ENCODE results near the gene MTURN.

Gene MTURN

DNA sequence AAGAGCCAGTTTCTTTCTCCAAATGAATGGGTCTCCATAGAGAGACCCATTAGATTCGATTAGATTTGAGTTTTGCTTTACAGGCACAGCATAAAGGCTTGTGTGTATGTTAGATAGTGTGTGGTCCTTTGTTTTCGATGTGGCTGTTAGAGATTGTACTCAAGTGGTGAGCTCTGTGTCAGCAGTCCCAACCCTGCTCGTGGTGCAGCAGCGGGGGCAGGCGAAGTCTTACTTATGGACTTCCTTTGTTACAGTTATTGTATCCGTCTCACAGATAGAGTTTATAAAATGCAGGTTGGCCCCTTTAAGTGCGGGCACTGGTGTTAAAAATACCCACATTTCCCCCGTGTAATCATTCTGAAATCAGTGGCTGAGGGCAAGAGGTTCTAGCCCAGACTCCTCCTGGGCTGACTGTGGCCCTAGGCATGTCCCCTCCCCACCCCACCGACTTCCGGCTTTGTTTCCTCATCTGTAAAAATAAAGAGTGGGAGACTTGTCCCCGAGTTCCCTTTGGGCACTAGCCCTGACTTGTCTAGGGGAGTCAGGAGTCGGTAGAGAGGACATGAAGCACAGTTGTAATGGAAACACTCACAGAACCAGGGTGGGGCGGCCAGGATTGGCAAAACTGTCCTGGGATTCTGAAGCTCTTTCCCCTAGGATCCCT, 28.6 kb downstream of the MTURN start:
- peaks cover 40% of the 10 kb centered on the region for H3K4me1 ChIP-seq (ENCODE audit: insufficient read depth, low read length)
- H3K27ac ChIP-seq (ENCODE audit: low read depth, low read length): no peak overlapping the region
- no peaks in the 10 kb centered on the region for H3K9me3 ChIP-seq (ENCODE audit: insufficient read depth, low read depth, low read length)
- H3K27me3 ChIP-seq (ENCODE audit: insufficient read depth, low read length): peaks cover 17% of the 10 kb centered on the region
- WGBS: 78% methylated on average over 13 of the region's 13 CpGs
- no peaks in the 10 kb centered on the region for H3K36me3 ChIP-seq (ENCODE audit: insufficient read depth, low read length)
- no peak overlapping the region for H3K4me3 ChIP-seq (ENCODE audit: low read length)
- no peak overlapping the region for H3K9ac ChIP-seq (ENCODE audit: low read depth, low read length)

DNA sequence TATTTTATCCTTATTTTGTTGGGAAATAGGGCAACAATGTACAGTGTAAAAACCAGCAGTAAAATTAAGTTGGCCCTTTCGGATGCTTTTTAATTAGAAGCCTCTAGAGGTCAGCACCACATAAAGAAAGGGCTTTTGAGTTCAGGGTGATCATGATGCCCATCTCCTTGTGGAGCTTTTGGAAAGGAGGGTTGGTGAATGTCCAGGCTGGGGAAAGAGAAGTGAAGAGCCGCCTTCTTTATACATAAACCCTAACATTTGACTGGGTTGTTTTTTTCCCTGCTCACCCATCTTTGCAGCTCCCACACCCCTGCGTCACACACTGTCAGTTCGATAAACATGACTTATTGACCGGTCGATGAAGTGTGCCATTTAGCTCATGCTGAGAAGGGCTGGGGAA, 29.8 kb downstream of the MTURN start:
- peaks cover 52% of the 10 kb centered on the region for H3K4me1 ChIP-seq (ENCODE audit: insufficient read depth, low read length)
- peaks cover 25% of the 10 kb centered on the region for H3K27me3 ChIP-seq (ENCODE audit: insufficient read depth, low read length)
- H3K9me3 ChIP-seq (ENCODE audit: insufficient read depth, low read depth, low read length): no peaks in the 10 kb centered on the region
- no peaks in the 10 kb centered on the region for H3K36me3 ChIP-seq (ENCODE audit: insufficient read depth, low read length)
- no peak overlapping the region for H3K27ac ChIP-seq (ENCODE audit: low read depth, low read length)
- no peak overlapping the region for H3K4me3 ChIP-seq (ENCODE audit: low read length)
- WGBS: 72% methylated on average over 6 of the region's 6 CpGs
- no peak overlapping the region for H3K9ac ChIP-seq (ENCODE audit: low read depth, low read length)

DNA sequence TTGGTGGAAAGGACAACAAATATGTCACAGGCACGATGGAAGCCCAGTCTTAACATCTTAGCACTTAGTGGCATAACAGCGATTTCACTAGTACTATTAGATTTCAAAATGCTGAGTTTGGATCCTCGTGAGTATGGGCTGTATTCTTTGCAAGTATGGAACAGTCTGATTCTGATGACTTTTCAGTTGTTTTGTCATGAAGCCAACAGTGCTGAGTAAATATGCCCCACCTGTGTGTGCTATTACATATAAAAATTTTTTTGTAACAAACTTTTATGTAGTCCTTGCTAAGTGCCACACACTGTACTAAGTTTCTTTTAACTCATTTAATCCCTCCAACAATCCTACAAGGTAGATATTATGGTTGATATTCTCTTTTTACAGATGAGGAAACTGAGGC, 30.8 kb downstream of the MTURN start:
- 91% methylated on average over 3 of the region's 3 CpGs for WGBS
- Histone ChIP-seq H3K36me3 (ENCODE audit: insufficient read depth, low read length) (no peaks in the 10 kb centered on the region), H3K27me3 (ENCODE audit: insufficient read depth, low read length) (peaks cover 31% of the 10 kb centered on the region), H3K4me1 (ENCODE audit: insufficient read depth, low read length) (peaks cover 56% of the 10 kb centered on the region), H3K9ac (ENCODE audit: low read depth, low read length) (no peak overlapping the region), H3K27ac (ENCODE audit: low read depth, low read length) (no peak overlapping the region), H3K9me3 (ENCODE audit: insufficient read depth, low read depth, low read length) (no peaks in the 10 kb centered on the region), H3K4me3 (ENCODE audit: low read length) (no peak overlapping the region)

DNA sequence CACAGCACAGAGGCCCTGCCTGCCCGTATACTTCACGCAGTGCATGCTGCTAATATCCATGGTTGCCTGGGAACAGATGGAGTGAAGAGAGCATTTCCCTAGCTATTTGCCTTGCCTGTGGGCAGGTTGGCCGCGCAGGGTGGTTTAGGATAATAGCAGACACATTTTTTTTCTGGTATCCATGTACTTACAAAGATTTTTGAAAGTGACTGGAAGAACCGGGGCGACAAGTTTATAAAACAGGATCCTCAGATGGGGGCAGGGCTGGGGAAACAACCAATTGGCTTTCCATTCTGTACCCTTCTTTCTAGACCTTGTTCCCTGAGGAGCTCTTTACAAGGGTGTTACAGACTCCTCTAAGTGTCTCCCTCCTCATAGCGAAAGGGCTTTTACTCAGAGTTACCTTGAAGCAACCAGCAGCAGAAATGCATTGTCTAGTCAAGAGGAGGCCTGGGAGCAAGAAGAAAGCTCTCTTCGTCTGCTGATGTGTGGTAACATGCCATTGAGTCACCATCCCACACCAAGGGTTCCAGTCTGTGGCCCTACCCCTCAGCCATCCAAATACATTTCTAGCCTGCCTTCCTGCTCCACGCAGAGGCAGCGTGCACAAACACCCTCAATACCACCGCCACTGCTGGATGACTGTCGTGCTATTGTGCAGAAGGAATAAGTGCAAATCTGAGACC, 31.5 kb downstream of the MTURN start:
- Histone ChIP-seq H3K4me1 (ENCODE audit: insufficient read depth, low read length) (peaks cover 56% of the 10 kb centered on the region), H3K9me3 (ENCODE audit: insufficient read depth, low read depth, low read length) (no peaks in the 10 kb centered on the region), H3K4me3 (ENCODE audit: low read length) (no peak overlapping the region), H3K9ac (ENCODE audit: low read depth, low read length) (no peak overlapping the region), H3K27me3 (ENCODE audit: insufficient read depth, low read length) (peaks cover 32% of the 10 kb centered on the region), H3K36me3 (ENCODE audit: insufficient read depth, low read length) (no peaks in the 10 kb centered on the region), H3K27ac (ENCODE audit: low read depth, low read length) (no peak overlapping the region)
- WGBS: 92% methylated on average over 12 of the region's 12 CpGs

DNA sequence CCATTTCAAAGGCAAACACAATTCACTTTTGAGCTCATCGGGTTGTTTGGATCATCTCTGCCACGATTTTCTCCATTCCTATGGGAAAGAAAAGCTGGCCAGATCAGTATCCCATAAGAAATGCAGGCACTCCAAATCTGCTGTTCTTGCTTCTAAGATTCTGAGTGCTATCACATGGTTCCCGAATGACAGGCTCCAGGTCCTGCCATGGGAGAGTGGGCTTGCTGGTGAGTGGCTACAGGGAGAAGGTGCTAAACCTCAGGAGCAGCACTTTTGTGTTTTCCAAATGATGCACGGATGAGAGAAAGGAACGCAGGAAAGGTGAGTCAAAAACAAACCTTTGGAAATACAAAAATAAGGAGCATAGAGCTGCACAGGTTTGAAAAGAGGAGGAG, 32.1 kb downstream of the MTURN start:
- H3K27ac ChIP-seq (ENCODE audit: low read depth, low read length): no peak overlapping the region
- no peak overlapping the region for H3K9ac ChIP-seq (ENCODE audit: low read depth, low read length)
- H3K36me3 ChIP-seq (ENCODE audit: insufficient read depth, low read length): no peaks in the 10 kb centered on the region
- no peak overlapping the region for H3K4me3 ChIP-seq (ENCODE audit: low read length)
- H3K27me3 ChIP-seq (ENCODE audit: insufficient read depth, low read length): peaks cover 33% of the 10 kb centered on the region
- peaks cover 51% of the 10 kb centered on the region for H3K4me1 ChIP-seq (ENCODE audit: insufficient read depth, low read length)
- no peaks in the 10 kb centered on the region for H3K9me3 ChIP-seq (ENCODE audit: insufficient read depth, low read depth, low read length)
- 89% methylated on average over 5 of the region's 5 CpGs for whole genome bisulfite sequencing

DNA sequence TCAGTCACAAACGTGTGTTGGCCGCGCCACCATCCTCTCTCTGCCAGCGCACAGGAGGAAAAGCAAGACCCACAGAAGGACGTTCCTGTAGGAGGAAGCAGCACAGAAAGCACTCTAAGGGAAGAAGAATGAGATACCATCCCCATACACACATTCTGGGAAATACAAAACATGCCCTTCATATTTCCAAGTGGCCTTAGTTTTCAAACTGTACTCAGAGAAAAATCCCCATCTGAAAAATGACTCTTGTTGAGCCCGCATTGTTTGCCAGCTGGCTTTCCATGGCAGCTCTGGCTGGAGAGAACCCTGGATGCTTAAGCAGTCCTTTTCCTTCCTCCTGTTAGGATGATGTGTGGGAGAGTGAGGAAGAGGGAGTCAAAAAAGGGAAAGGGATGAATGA, 33.1 kb downstream of the MTURN start:
- H3K9ac ChIP-seq (ENCODE audit: low read depth, low read length): no peak overlapping the region
- H3K4me1 ChIP-seq (ENCODE audit: insufficient read depth, low read length): peaks cover 46% of the 10 kb centered on the region
- H3K9me3 ChIP-seq (ENCODE audit: insufficient read depth, low read depth, low read length): no peaks in the 10 kb centered on the region
- no peak overlapping the region for H3K27ac ChIP-seq (ENCODE audit: low read depth, low read length)
- WGBS: 94% methylated on average over 6 of the region's 6 CpGs
- H3K36me3 ChIP-seq (ENCODE audit: insufficient read depth, low read length): no peaks in the 10 kb centered on the region
- peaks cover 33% of the 10 kb centered on the region for H3K27me3 ChIP-seq (ENCODE audit: insufficient read depth, low read length)
- no peak overlapping the region for H3K4me3 ChIP-seq (ENCODE audit: low read length)

DNA sequence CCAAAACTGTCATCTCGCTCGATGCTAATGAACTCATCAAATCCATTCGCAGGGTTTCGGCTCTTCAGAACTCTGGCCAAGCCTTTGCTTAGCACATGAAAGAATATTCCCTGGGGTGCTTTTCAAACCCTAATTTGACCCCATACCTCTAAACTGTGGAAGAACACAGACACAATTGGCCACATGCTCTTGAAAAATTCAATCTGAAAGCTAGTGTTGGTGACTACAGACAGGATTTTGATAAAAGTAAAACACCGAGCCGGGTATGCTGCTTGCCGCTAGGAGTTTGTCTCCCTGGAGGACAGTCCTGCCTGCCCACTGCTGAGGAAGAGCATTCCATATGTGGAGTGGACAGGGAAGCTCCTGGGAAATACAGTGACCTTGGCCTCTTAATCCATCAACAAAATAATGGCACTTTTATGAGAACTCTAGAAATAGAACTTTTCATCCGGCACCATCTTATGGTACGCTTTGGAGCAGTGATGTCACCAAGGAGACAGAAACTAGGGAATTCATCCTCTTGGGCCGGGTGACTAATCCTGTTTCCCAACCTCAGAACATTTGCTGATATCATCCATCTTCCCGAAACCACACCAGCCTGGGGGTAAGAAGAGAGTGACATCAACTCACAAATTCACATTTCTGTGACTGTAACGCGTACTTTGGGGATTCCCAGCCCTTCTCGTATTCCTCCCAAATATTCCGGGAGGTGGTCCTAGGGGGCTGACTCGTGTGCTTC, 34.2 kb downstream of the MTURN start:
- H3K27me3 ChIP-seq (ENCODE audit: insufficient read depth, low read length): peaks cover 33% of the 10 kb centered on the region
- peak overlapping the region; percentile 11; the same call in 1 of the 2 replicates for H3K4me3 ChIP-seq (ENCODE audit: low read length)
- 28% methylated on average over 16 of the region's 16 CpGs for WGBS
- H3K9ac ChIP-seq (ENCODE audit: low read depth, low read length): no peak overlapping the region
- H3K27ac ChIP-seq (ENCODE audit: low read depth, low read length): peak overlapping the region; percentile 60; the same call in 1 of the 2 replicates
- peaks cover 36% of the 10 kb centered on the region for H3K4me1 ChIP-seq (ENCODE audit: insufficient read depth, low read length)
- no peaks in the 10 kb centered on the region for H3K9me3 ChIP-seq (ENCODE audit: insufficient read depth, low read depth, low read length)
- no peaks in the 10 kb centered on the region for H3K36me3 ChIP-seq (ENCODE audit: insufficient read depth, low read length)

DNA sequence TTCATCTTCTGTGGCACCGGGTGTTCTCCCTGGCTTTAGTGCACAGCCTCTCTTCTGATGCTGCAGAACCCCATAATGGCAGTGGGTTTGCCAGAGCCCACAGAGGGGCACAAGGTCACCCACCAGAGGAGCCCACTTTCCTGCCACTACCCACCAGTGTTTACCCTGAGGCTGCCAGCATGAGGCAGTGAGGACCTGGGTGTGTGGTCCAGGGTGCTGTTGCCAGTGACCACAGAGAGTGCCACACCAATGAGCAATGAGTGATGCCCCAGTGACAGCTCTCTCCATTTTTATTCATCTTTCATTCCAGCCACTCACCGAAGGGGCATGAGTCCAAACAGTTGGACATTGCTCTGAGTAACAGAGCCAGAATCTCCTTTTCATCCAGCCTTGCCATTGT, 34.8 kb downstream of the MTURN start:
- Histone ChIP-seq H3K4me3 (ENCODE audit: low read length) (no peak overlapping the region), H3K27me3 (ENCODE audit: insufficient read depth, low read length) (peaks cover 33% of the 10 kb centered on the region), H3K36me3 (ENCODE audit: insufficient read depth, low read length) (no peaks in the 10 kb centered on the region), H3K27ac (ENCODE audit: low read depth, low read length) (peak overlapping the region; percentile 60; the same call in 1 of the 2 replicates), H3K9me3 (ENCODE audit: insufficient read depth, low read depth, low read length) (no peaks in the 10 kb centered on the region), H3K4me1 (ENCODE audit: insufficient read depth, low read length) (peaks cover 36% of the 10 kb centered on the region), H3K9ac (ENCODE audit: low read depth, low read length) (no peak overlapping the region)
- 85% methylated on average over 2 of the region's 2 CpGs for WGBS

DNA sequence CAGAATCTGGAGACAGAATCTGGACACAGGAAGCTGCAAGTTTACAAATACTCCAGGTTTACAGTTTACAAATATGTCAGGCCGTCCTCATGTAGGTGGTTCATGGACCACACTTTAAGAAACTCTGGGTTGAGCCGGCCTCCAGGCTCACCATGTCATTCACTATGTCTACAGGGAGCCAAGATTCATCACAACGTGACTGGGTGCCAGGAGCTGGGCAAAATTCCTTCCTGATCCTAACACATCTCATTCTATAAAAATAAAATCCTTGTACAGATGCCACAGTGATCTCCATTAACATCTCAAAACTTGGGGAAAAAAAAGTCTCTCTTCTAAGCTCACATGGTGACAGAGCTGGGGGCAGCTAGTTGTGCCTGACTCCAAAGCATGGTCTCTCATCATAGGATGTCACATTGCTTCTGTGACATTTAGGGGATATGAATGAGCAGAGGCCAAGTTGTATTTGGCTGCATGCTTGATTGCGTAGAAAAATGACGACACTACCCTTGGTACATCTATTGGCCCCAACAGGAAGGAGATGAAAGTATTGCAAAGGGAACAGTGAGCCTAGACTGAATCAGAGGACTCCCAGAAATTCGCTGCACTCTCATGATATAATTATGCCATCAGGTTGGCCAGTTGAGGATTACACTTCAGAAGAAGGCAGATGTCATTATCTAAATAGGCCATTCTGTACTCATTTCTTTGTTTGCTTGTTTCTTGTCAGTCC, 35.9 kb downstream of the MTURN start:
- Histone ChIP-seq H3K36me3 (ENCODE audit: insufficient read depth, low read length) (no peaks in the 10 kb centered on the region), H3K9me3 (ENCODE audit: insufficient read depth, low read depth, low read length) (no peaks in the 10 kb centered on the region), H3K27me3 (ENCODE audit: insufficient read depth, low read length) (peaks cover 33% of the 10 kb centered on the region), H3K27ac (ENCODE audit: low read depth, low read length) (no peak overlapping the region), H3K4me3 (ENCODE audit: low read length) (no peak overlapping the region), H3K9ac (ENCODE audit: low read depth, low read length) (no peak overlapping the region), H3K4me1 (ENCODE audit: insufficient read depth, low read length) (peaks cover 36% of the 10 kb centered on the region)
- 91% methylated on average over 6 of the region's 6 CpGs for WGBS

DNA sequence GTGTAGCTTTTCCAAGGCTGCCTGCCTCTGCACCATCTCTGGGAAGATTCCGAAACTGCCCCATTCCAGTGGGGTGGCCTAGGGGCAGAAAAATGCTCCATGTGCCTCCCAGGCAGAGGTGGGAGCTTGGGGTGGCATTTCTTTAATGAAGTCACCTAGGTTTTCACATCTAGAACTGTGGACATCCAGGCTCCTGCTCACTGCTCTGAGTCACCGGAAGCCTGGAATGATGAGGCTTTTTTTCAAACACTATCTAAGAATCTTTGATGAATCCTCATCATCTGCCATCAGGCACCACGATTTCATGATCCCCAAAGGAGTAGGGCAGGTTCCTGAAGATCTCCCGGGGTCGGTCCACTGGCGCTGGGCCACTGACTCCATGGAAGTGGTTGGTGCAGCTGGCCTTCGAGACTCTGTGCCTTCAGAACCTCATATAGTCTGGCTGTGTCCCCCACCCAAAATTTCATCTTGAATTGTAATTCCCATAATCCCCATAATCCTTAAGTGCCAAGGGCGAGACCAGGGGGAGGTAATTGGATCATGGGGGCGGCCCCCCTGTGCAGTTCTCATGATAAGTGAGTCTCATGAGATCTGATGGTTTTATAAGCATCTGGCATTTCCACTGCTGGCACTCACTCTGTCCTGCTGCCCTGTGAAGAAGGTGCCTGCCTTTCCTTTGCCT, 37.1 kb downstream of the MTURN start:
- H3K27me3 ChIP-seq (ENCODE audit: insufficient read depth, low read length): peaks cover 31% of the 10 kb centered on the region
- H3K36me3 ChIP-seq (ENCODE audit: insufficient read depth, low read length): no peaks in the 10 kb centered on the region
- no peak overlapping the region for H3K27ac ChIP-seq (ENCODE audit: low read depth, low read length)
- H3K9me3 ChIP-seq (ENCODE audit: insufficient read depth, low read depth, low read length): no peaks in the 10 kb centered on the region
- 82% methylated on average over 9 of the region's 9 CpGs for WGBS
- H3K9ac ChIP-seq (ENCODE audit: low read depth, low read length): no peak overlapping the region
- H3K4me1 ChIP-seq (ENCODE audit: insufficient read depth, low read length): peaks cover 28% of the 10 kb centered on the region
- H3K4me3 ChIP-seq (ENCODE audit: low read length): no peak overlapping the region

Data from HUES64 (cell line).